ENCODE data around the gene SCAMP4. TPM values are rescaled to one million over a fixed set of nuclear protein-coding genes. Genes with fewer than 3 reads are reported as not detected.
A peak's percentile ranks its signal among the peaks of the same experiment; 100 is the strongest.

The SCAMP4 gene
- total and polyA plus RNA-seq, 9 of the 15 experiments (the other 6 are each of a cell fraction or from before 2014, with no cell fraction given): 0.81 to 45.9 (median 12.8) TPM

- TF ChIP-seq RREB1 (CRISPR knock-in tag; IDR thresholded peaks at IDR 0.05) (no peak), TFAP4 (CRISPR knock-in tag; IDR thresholded peaks at IDR 0.05; ENCODE audit: borderline replicate concordance) (peak; percentile 84; the same call in 1 of the 2 replicates), CHD2 (IDR thresholded peaks at IDR 0.05; ENCODE audit: low read depth, low read length) (peak; percentile 51; the same call in 1 of the 2 replicates), CGGBP1 (CRISPR knock-in tag; IDR thresholded peaks at IDR 0.05) (peak; percentile 83; the same call in 1 of the 2 replicates), POLR2H (tag; IDR thresholded peaks at IDR 0.05; ENCODE audit: low read depth) (peak; percentile 50; the same call in 1 of the 2 replicates), SLC30A9 (CRISPR knock-in tag; IDR thresholded peaks at IDR 0.05) (no peak), ZNF696 (CRISPR knock-in tag; conservative IDR thresholded peaks at IDR 0.05) (no peak), ZNF518B (CRISPR knock-in tag; IDR thresholded peaks at IDR 0.05) (no peak), PML (IDR thresholded peaks at IDR 0.05; ENCODE audit: low read length) (peak; percentile 77), SMARCC2 (IDR thresholded peaks at IDR 0.05; ENCODE audit: low read depth) (no peak), HMG20B (CRISPR knock-in tag; IDR thresholded peaks at IDR 0.05) (no peak), ELK3 (CRISPR knock-in tag; IDR thresholded peaks at IDR 0.05) (no peak), BRF2 (IDR thresholded peaks at IDR 0.05; ENCODE audit: borderline replicate concordance, insufficient read depth, insufficient read length) (no peak)
These were observed 29.3 kb upstream of the SCAMP4 start (continued) for GRCh38 chr19:1875646-1876495.

Data from K562 (cell line).